ENCODE data around the gene SNTG2.

GRCh38 chr2:1319393-1319792, 368.7 kb downstream of the SNTG2 start:
- TF ChIP-seq, protein P1, sequence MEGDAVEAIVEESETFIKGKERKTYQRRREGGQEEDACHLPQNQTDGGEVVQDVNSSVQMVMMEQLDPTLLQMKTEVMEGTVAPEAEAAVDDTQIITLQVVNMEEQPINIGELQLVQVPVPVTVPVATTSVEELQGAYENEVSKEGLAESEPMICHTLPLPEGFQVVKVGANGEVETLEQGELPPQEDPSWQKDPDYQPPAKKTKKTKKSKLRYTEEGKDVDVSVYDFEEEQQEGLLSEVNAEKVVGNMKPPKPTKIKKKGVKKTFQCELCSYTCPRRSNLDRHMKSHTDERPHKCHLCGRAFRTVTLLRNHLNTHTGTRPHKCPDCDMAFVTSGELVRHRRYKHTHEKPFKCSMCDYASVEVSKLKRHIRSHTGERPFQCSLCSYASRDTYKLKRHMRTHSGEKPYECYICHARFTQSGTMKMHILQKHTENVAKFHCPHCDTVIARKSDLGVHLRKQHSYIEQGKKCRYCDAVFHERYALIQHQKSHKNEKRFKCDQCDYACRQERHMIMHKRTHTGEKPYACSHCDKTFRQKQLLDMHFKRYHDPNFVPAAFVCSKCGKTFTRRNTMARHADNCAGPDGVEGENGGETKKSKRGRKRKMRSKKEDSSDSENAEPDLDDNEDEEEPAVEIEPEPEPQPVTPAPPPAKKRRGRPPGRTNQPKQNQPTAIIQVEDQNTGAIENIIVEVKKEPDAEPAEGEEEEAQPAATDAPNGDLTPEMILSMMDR (conservative IDR thresholded peaks at IDR 0.05; ENCODE audit: low read length), result no peak
- TF ChIP-seq EZH2phosphoT487 (IDR thresholded peaks at IDR 0.05; ENCODE audit: borderline replicate concordance), result no peak
